Measurements from ENCODE around the gene SLC7A7.

DNA sequence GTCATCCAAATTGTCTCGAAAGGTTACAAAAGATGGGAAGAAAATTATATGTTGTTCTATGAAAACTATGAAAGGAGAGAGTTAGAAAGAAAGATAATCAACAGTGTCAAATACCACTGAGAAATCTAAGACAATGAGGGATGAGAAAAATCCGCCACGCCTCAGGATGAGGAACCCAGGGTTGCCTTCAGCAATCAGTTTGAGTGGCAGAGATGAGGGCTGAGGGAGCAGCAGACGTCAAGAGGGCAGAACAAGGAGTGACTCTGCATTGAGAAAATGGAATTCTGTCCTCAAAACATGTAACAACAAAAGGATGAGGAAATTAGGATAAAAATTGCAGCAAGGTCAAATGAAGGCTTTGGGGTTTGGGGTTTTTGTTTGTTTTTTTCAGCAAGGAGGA lies 67.0 kb downstream of the SLC7A7 start:
- TF ChIP-seq, protein P1, sequence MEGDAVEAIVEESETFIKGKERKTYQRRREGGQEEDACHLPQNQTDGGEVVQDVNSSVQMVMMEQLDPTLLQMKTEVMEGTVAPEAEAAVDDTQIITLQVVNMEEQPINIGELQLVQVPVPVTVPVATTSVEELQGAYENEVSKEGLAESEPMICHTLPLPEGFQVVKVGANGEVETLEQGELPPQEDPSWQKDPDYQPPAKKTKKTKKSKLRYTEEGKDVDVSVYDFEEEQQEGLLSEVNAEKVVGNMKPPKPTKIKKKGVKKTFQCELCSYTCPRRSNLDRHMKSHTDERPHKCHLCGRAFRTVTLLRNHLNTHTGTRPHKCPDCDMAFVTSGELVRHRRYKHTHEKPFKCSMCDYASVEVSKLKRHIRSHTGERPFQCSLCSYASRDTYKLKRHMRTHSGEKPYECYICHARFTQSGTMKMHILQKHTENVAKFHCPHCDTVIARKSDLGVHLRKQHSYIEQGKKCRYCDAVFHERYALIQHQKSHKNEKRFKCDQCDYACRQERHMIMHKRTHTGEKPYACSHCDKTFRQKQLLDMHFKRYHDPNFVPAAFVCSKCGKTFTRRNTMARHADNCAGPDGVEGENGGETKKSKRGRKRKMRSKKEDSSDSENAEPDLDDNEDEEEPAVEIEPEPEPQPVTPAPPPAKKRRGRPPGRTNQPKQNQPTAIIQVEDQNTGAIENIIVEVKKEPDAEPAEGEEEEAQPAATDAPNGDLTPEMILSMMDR (IDR thresholded peaks at IDR 0.05): no peak
- TF ChIP-seq POLR2AphosphoS5 (IDR thresholded peaks at IDR 0.05; ENCODE audit: insufficient read depth in 1 of 2, low read depth in 1 of 2): no peak
